Activated CD4-positive, alpha-beta memory T cell treated with anti-CD3 and anti-CD28 coated beads, Interleukin-2, amount 10 ng/mL, durations not matched to agents 7 days and 5 days (primary cell): ENCODE measurements around the gene MRPL28. TPM values are rescaled to one million over a fixed set of nuclear protein-coding genes. Genes with fewer than 3 reads are reported as not detected.
"Not testable (repeated sequence)": the region's sequence is repeated elsewhere in the genome, so short reads cannot be mapped to it uniquely, and the experiment has no call there.

ENCODE experiments used
- CTCF ChIA-PET: fragments of 350-600 bp; sonication (Branson Sonifier 250); formaldehyde crosslinking; loops from one replicate; lab custom pipeline; 2021; ENCODE audit warnings: antibody characterized with exemption, inconsistent platforms; lab: Charles Lee
- POLR2A ChIA-PET: fragments of 350-600 bp; sonication (Branson Sonifier 250); formaldehyde crosslinking; loops from one replicate; lab custom pipeline; 2021; ENCODE audit warnings: antibody characterized with exemption; lab: Charles Lee
- DNase-seq: peaks from one replicate; pipeline ENCODE4 v3.0.0-alpha.2; 2020
- H3K27ac Mint-ChIP-seq: one replicate; pipeline ENCODE4 v1.8.0; 2021; ENCODE audit warnings: mild to moderate bottlenecking, mixed read lengths
- H3K27me3 Mint-ChIP-seq: one replicate; pipeline ENCODE4 v1.8.0; 2021; ENCODE audit warnings: mixed read lengths
- H3K36me3 Mint-ChIP-seq: one replicate; pipeline ENCODE4 v1.8.0; 2021; ENCODE audit warnings: low read depth, mixed read lengths
- H3K4me1 Mint-ChIP-seq: one replicate; pipeline ENCODE4 v1.8.0; 2021; ENCODE audit warnings: mixed read lengths
- H3K4me3 Mint-ChIP-seq: one replicate; pipeline ENCODE4 v1.8.0; 2021; ENCODE audit warnings: mild to moderate bottlenecking, mixed read lengths
- H3K9me3 Mint-ChIP-seq: one replicate; pipeline ENCODE4 v1.8.0; 2021; ENCODE audit warnings: mixed read lengths
- total RNA-seq, 2 experiments: library from RNA; stranded (reverse); gene quantifications; one replicate each; pipeline ENCODE4 v1.2.3, GENCODE V29; 2021

The MRPL28 gene
- total RNA-seq, 2 experiments from 2014 or later = 71.4 to 72.6 TPM

DNA sequence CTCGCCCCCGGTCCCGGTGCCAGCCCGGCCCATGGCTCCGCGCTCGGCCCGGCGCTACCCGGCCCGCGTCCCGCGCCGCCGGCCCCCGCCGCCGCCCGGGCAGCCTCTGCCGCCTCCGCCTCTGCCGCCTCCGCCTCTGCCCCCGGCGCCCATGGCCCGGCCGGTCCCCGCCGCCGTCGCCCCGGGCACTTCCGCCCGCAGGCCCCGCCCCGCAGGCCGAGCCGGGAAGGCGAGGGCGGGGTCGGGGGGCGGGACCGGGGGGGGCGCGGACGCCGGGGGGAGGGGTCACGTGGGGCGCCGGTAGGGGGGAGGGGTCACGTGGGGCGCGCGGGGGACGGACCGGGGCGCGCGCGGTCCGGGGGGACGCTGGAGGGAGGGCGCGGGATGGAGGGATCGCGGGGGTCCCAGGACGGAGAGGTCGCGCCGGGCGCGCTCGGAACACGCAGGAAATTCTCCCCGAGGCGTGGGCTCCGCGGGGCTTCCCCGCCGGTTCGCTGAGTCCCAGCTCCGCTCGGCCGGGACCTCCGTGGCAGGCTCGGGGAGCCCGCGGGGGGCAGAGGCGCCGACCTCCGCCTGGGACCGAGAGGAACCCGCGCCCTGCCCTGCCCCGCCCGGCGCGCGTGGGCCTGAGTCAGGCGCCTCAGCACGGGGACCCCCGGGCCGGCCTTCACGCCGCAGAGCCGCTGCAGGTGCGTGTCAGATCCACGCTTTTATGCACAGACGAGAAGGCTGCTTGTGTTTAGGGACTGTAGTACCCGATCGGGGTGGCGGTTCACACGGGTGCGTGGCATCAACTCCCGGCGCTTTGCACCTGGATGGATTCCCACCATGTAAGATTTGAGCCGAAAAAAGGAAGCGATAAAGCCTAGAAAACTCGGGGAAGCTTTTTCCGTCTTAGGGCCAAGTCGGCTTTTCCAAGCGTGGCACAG lies 11.7 kb upstream of the MRPL28 start, which contains the start of gene PGAP6:
PGAP6 (minus strand) TSS at position 190 of the 929 bp plus-strand sequence; CDS start at position 33, 157 bp downstream.
- Mint-ChIP-seq H3K36me3 (peaks cover 5% of the 10 kb centered on the region), H3K9me3 (no peaks in the 10 kb centered on the region), H3K4me3 (peak within 1 kb of the TSS; percentile 83), H3K4me1 (peaks cover 24% of the 10 kb centered on the region), H3K27ac (peak within 1 kb of the TSS; percentile 61), H3K27me3 (peaks cover 10% of the 10 kb centered on the region)
- peak; percentile 76 for DNase-seq
- POLR2A ChIA-PET = interaction anchor here (0.7 to 3.2 kb wide), 4 partner anchors 11 to 30 kb away, joined by 3 to 23 read pairs (median 8); partner anchors contain the start of genes AXIN1, DECR2 and MRPL28
- CTCF ChIA-PET = interaction anchor here (1.5 kb wide), 1 partner anchor 275 kb away, joined by 5 read pairs; no protein-coding TSS in a partner anchor

DNA sequence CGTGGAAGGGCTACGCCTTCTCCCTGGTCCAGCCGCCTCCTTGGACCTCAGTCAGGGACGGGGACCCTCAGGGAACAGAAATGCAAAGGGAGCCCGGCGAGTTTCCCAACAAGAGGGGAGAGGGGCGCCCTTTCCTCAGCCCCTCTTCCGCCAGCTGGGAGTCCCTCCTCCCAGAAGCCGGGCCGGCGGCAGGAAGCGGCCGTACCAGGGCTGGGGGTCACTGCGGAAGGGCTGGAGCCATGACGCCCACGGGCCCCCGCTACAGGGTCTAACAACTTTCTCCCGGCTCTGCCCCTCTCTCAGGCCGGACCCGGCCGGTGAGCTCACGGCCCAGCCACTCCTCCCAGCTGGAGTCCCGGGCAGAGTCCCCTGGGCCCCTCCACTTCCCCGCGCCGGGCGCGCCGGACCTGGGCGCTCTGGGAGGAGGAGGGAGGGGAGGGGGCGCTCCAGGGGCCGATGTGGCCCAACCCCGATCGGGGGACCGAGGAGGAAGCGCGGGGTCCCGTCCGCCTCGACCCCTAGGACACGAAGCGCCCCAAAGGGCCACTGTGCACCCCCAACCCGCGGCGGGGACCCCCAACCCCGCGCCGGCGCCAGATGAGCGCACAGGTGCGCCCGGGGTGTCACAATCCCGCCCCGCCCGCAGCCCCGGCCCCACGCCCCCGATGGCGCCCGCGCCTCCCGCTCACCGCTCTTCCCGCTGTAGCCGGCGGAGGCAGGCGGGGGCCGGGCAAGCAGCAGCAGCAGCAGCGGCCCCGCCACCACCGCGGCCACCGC lies 10.9 kb upstream of the MRPL28 start:
- POLR2A ChIA-PET = interaction anchor here (0.8 to 3.2 kb wide), 3 partner anchors 11 to 407 kb away, joined by 3 to 23 read pairs (median 3); partner anchors contain the start of genes CHTF18, MRPL28 and RPUSD1

DNA sequence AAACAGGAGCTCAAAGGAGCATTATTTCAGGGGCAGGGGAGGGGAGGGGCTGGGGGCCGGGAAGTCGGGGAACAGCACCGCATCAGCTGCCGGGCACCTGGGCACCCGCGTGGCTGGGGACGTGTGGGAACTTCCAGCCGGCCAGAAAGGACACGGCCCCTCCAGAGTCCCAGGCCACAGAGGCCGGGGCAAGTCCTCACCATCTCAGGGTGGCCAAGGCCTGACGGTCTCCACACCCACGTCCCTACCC lies 10.3 kb upstream of the MRPL28 start:
- H3K9me3 Mint-ChIP-seq = no peaks in the 10 kb centered on the region
- peak overlapping the region; percentile 79 for H3K4me3 Mint-ChIP-seq
- peaks cover 5% of the 10 kb centered on the region for H3K36me3 Mint-ChIP-seq
- no peak for DNase-seq
- peaks cover 10% of the 10 kb centered on the region for H3K27me3 Mint-ChIP-seq
- peaks cover 24% of the 10 kb centered on the region for H3K4me1 Mint-ChIP-seq
- CTCF ChIA-PET = no interaction called here
- H3K27ac Mint-ChIP-seq = peak overlapping the region; percentile 86
- POLR2A ChIA-PET = interaction anchor here (0.6 to 3.2 kb wide), 4 partner anchors 10 to 408 kb away, joined by 3 to 23 read pairs (median 3); partner anchors contain the start of genes CHTF18, MRPL28 and RPUSD1

More for the DNA sequence above, 10.9 kb upstream of the MRPL28 start:
- Mint-ChIP-seq H3K36me3 (peaks cover 5% of the 10 kb centered on the region), H3K27me3 (peaks cover 10% of the 10 kb centered on the region), H3K27ac (no peak overlapping the region), H3K4me1 (peaks cover 24% of the 10 kb centered on the region), H3K4me3 (peak overlapping the region; percentile 79), H3K9me3 (no peaks in the 10 kb centered on the region)
- CTCF ChIA-PET = no interaction called here
- DNase-seq = peak; percentile 36

DNA sequence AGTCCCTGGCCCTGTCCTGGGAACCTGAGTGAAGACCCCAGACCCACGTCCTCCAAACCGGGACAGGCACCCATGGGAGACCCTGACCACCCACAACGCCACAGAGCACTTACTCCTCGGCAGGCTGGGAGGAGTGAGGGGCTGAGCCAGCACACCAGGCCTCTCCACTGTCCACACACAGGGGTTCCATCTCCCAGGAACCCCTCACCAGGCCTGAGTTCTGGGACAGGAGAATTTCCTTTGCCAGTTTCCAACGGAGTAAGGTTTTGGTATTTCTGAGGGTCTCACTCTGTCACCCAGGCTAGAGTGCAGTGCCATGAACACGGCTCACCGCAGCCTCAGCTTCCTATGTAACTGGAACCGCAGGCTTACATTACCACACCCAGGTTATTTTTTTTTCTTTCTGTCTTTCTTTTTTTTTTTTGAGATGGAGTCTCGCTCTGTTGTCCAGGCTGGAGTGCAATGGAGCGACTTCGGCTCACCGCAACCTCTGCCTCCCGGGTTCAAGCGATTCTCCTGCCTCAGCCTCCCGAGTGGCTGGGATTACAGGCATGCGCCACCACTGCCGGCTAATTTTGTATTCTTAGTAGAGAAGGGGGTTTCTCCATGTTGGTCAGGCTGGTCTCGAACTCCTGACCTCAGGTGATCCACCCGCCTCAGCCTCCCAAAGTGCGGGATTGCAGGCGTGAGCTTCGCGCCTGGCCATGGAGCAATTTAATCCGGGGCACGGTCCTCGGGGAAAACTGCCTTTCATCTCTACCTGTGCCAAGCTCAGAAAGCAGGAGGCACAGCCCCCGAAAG lies 9.8 kb upstream of the MRPL28 start:
- H3K36me3 Mint-ChIP-seq = peaks cover 5% of the 10 kb centered on the region
- no peaks in the 10 kb centered on the region for H3K9me3 Mint-ChIP-seq
- peaks cover 24% of the 10 kb centered on the region for H3K4me1 Mint-ChIP-seq
- CTCF ChIA-PET = no interaction called here
- peak overlapping the region; percentile 86 for H3K27ac Mint-ChIP-seq
- H3K4me3 Mint-ChIP-seq = peak overlapping the region; percentile 79
- POLR2A ChIA-PET = interaction anchor here (0.6 to 3.2 kb wide), 5 partner anchors 9 to 408 kb away, joined by 3 to 23 read pairs (median 3); partner anchors contain the start of genes CHTF18, DECR2, MRPL28 and RPUSD1
- peaks cover 10% of the 10 kb centered on the region for H3K27me3 Mint-ChIP-seq
- DNase-seq = peak; percentile 47

DNA sequence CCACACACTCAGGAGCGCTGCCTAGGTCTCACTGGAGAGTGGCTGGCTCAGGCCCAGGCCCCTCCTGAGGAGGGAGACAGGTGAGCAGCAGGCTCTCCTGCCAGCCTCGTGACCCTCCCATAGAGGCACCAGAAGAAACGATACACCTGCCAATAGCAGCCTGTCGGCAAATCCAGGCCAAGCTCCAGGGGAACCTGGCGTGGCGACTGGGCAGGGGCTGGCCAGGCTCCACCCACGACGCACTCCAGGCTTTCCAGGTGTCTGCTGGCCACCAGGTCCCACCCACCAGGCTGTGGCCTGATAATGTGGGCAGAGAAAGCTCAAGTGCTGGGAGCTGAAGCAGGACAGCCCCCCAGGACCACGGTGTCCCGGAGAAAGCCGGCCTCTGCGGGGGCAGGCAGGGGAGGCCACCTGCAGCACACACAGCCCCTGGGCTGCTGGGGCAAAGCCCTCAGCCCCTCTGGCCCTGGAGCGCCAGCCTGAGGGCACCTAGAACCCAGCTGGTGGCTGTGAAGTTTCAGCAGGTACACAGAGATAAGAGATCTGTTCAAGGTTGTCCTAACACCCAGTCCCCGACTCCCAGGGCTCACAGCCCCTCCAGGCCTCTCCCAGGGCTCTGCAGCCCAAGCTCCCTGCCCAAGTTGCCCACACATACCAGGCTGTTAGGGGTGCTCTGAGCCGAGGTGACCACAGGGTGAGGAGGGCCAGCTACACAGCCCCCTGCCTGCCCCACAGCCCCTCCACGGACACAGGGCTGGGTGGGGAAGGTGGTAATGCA lies 9.0 kb upstream of the MRPL28 start:
- Mint-ChIP-seq H3K4me3 (peak overlapping the region; percentile 79), H3K9me3 (no peaks in the 10 kb centered on the region), H3K27me3 (peaks cover 10% of the 10 kb centered on the region), H3K27ac (peak overlapping the region; percentile 86), H3K36me3 (peaks cover 5% of the 10 kb centered on the region), H3K4me1 (peaks cover 24% of the 10 kb centered on the region)
- ChIA-PET POLR2A (interaction anchor here (0.8 to 0.9 kb wide), 2 partner anchors 9 to 22 kb away, joined by 3 read pairs; partner anchors contain the start of genes DECR2 and MRPL28), CTCF (no interaction called here)
- no peak for DNase-seq

DNA sequence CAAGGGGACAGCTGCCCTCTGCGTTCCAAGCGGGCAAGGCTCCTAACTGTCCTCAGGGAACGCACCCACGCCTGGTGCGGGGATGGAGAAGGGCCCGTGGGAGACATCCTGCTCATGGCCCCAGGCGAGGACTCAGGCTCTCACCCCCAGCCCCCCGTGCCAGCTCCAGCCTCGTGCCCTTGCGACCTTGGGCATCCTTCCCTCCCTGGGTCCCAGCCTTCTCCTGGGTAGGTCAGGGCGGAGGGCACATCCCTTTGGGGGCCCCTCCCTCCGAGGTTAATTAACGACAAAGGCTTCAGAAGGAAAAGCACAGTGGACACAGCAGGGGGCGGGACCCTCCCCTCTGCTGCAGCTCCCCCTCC lies 8.5 kb upstream of the MRPL28 start:
- Mint-ChIP-seq H3K27ac (no peak overlapping the region), H3K27me3 (peaks cover 10% of the 10 kb centered on the region), H3K9me3 (no peaks in the 10 kb centered on the region), H3K4me1 (peaks cover 24% of the 10 kb centered on the region), H3K36me3 (peaks cover 5% of the 10 kb centered on the region), H3K4me3 (no peak overlapping the region)
- POLR2A ChIA-PET = no interaction called here
- DNase-seq = no peak
- CTCF ChIA-PET = no interaction called here

DNA sequence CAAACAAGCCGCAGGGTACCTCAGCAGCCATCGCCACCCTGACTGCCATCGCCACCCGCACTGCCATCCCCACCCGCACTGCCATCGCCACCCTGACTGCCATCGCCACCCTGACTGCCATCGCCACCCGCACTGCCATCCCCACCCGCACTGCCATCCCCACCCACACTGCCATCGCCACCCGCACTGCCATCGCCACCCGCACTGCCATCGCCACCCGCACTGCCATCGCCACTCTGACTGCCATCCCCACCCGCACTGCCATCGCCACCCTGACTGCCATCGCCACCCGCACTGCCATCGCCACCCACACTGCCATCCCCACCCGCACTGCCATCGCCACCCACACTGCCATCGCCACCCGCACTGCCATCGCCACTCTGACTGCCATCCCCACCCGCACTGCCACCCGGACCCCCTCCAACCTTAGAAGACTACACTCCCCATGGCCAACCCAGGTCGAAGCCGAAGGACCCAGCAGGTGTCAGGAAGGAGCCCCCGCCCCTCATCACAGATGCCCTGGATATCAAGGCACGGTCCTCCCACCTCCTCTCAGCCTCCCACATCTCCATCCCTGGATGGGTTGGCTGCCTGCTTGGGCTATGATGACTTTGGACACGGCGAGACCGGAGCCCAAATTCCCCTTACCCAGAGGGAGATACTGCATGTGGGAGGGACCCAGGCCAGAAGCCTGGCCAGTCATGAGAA lies 7.9 kb upstream of the MRPL28 start:
- H3K36me3 Mint-ChIP-seq, H3K4me3 Mint-ChIP-seq, CTCF ChIA-PET, DNase-seq, H3K27me3 Mint-ChIP-seq, POLR2A ChIA-PET, H3K9me3 Mint-ChIP-seq, H3K27ac Mint-ChIP-seq: not testable (repeated sequence)
- H3K4me1 Mint-ChIP-seq = peaks cover 20% of the 10 kb centered on the region

DNA sequence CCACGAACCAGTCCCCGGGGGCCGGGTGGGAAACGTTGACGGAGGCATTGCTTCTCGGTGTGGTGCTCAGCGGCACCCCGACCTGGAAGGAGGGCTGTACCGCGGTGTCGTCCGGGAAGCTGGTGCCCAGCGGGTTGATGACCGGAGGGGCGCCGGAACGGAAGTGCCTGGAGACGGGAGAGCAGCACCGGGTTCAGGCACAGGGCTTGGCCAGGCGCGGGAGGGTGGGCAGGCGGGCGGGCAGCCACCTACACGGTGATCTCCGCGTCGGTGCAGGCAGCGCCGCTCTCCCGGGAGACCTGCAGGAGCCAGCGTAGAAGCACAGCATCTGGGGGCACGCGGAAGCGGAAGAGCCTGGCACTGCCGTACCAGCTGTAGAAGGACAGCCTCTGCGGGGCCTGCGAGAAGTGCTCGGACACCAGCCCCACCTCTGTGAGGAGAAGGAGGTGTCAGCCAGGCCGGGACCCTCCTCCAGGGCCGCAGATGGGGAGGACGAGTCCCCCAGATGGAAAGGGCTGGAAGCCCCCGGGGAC lies 7.1 kb upstream of the MRPL28 start:
- no peaks in the 10 kb centered on the region for H3K9me3 Mint-ChIP-seq
- peaks cover 9% of the 10 kb centered on the region for H3K36me3 Mint-ChIP-seq
- no peak for DNase-seq
- H3K27ac Mint-ChIP-seq = no peak overlapping the region
- ChIA-PET CTCF (no interaction called here), POLR2A (no interaction called here)
- H3K4me3 Mint-ChIP-seq = no peak overlapping the region
- H3K4me1 Mint-ChIP-seq = peaks cover 12% of the 10 kb centered on the region
- peaks cover 2% of the 10 kb centered on the region for H3K27me3 Mint-ChIP-seq

DNA sequence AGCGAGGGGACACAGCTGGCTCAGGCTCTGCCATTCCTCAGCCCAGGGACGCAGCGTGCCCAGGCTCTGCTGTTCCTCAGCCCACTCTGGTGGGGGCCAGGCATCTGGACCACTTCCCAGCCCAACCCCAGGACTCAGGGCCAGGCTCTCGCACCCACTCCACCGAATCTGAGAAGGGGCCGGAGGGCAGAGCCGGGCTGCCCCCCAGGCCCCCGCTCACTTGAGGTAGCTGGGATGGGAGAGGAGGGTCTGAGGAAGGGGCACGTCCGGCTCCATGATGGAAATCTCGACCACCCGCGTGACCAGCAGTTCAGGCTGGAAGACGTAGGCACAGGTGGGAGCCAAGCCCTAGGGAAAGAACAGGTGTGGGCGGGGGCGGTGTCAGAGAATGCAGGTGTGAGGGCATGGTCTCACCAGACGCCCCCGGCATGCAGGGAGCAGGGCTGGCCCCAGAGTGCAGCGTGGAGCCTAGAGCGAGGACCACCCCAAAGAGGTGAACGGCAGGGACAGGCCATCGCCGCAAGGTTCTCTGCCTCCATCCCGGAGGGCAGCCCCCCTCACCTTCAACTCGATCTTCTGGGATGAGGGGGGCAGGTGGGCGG lies 6.6 kb upstream of the MRPL28 start:
- Mint-ChIP-seq H3K4me3 (no peak overlapping the region), H3K4me1 (peaks cover 11% of the 10 kb centered on the region), H3K27me3 (no peaks in the 10 kb centered on the region), H3K27ac (no peak overlapping the region), H3K36me3 (peaks cover 10% of the 10 kb centered on the region), H3K9me3 (no peaks in the 10 kb centered on the region)
- POLR2A ChIA-PET = no interaction called here
- CTCF ChIA-PET = no interaction called here
- DNase-seq = no peak

DNA sequence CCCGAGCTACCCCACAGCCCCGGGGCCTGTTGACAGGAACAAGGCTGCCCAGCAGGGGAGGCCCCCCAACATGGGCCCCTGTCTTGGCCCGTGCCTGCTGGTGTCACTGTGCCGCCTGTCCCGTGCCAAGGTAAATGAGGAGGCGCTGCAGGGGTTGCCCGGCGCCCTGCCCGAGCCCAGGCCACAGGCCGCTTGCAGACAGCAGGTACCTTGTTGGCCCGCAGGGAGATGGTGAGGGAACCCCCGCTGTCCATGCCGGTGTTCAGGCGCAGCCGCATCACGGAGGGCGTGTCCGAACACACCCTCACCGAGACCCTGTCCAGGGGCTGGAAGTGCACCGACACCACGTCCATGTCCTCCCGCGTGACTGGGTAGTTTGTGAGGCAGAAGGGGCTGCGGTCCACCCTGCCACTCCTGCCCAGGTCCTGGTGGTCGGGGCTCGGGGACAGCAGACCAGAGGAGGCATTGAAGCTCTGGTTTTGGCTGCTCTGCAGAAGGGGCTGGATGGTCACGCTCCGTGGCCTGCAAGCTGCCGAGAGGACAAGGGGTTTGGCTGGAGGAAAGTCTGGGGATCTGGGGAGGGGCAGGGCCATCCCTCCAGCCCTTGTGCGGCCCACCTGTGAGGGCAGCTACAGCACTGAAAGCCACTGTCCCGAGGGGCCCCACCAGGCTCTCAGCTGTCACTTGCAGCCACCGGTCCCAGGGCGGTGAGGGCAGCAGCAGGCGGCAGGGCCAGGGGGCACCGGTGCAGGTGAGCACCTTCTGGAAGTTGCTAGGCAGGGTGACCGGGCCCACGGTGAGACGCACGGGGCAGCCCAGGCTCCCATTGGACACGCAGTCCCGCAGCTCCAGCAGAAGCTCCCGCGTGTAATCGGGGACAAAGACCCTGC lies 5.8 kb upstream of the MRPL28 start:
- peaks cover 12% of the 10 kb centered on the region for H3K36me3 Mint-ChIP-seq
- H3K9me3 Mint-ChIP-seq = no peaks in the 10 kb centered on the region
- no peak overlapping the region for H3K27ac Mint-ChIP-seq
- peaks cover 14% of the 10 kb centered on the region for H3K4me1 Mint-ChIP-seq
- ChIA-PET POLR2A (no interaction called here), CTCF (no interaction called here)
- H3K27me3 Mint-ChIP-seq = no peaks in the 10 kb centered on the region
- no peak for DNase-seq
- H3K4me3 Mint-ChIP-seq = no peak overlapping the region
